Skeletal muscle satellite cell (primary cell): ENCODE data around the gene HNRNPDL. TPM values are rescaled to one million over a fixed set of nuclear protein-coding genes. Genes with fewer than 3 reads are reported as not detected.
"Not testable (repeated sequence)": the region's sequence is repeated elsewhere in the genome, so short reads cannot be mapped to it uniquely, and the experiment has no call there.

Experiments used
- H3K27me3 ChIP-seq: 2 replicates; pipeline ENCODE4 v1.7.0; 2013; ENCODE audit warnings: low read length; ENCODE audit not compliant: control insufficient read depth, insufficient read depth
- H3K36me3 ChIP-seq: 2 replicates; pipeline ENCODE4 v1.7.0; 2013; ENCODE audit warnings: mild to moderate bottlenecking, control low read depth, low read length; ENCODE audit not compliant: insufficient read depth
- H3K4me1 ChIP-seq: 2 replicates; pipeline ENCODE4 v1.7.0; 2013; ENCODE audit warnings: low read length; ENCODE audit not compliant: control insufficient read depth, insufficient read depth
- H3K4me2 ChIP-seq: 2 replicates; pipeline ENCODE4 v1.7.0; 2013; ENCODE audit warnings: mild to moderate bottlenecking, low read length
- H3K4me3 ChIP-seq: 2 replicates; pipeline ENCODE4 v1.7.0; 2013; ENCODE audit warnings: low read length
- H3K9ac ChIP-seq: 2 replicates; pipeline ENCODE4 v1.7.0; 2013; ENCODE audit warnings: mild to moderate bottlenecking, low read depth, low read length, moderate library complexity
- H3K9me3 ChIP-seq: replicated peaks from 2 replicates; pipeline ENCODE4 v1.7.0; 2013; ENCODE audit warnings: mild to moderate bottlenecking, control low read depth, low read length
- total RNA-seq: library from RNA; depleted of rRNA; stranded (reverse); fragments of >200 nt; gene quantifications from 2 replicates; pipeline ENCODE4 v1.2.3, GENCODE V29; 2012; rRNA removed

The HNRNPDL gene
- 112 and 130 TPM in 2 replicates for total RNA-seq

DNA sequence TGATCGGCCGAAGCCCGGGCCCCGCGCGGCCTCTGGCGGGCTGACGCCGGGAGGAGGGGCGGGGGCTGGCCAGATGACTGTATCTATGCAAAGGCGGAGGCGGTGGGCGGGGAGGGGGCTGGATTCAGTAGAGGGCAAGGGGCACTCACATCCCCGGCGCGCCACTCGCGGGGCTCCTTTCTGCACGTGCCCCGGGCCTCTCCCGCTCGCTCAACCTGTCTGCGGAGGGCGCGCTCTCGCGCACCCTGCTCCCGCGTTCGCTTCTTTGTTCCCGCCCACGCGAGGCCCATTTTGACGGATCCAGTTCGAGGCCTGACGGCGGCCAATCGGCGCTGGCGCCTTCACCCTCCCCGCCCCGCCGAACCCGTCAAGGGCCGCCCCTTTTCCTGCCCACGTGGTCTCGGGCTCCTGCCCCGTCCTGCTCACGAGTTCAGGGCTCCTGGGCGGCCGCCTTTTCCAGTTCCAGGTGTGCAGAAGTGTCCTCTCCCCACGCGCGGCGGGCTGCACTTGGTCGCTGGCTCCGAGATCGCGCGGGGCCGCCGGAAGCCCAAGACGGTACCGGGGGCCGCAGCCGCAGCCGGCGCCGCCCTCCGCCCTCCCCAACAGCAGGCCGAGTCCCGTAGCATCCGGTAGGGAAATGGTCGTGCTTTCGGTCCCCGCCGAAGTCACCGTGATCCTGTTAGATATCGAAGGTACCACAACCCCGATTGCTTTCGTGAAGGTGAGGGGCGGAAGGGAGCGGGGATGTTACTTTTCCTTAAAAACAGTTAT lies at the start of gene HNRNPDL, which contains the start of gene ENOPH1:
HNRNPDL (minus strand) TSS at position 270 of the 771 bp plus-strand sequence. CDS start 772 bp downstream, outside the sequence.
ENOPH1 (plus strand) TSS at position 398 of the 771 bp plus-strand sequence; CDS start at position 638, 240 bp downstream.
- Histone ChIP-seq H3K9ac (peak within 1 kb of the TSS; percentile 100), H3K4me3 (peak within 1 kb of the TSS; percentile 79), H3K4me2 (peak within 1 kb of the TSS; percentile 94), H3K9me3 (no peaks in the 10 kb centered on the region), H3K27me3 (no peaks in the 10 kb centered on the region), H3K36me3 (peaks cover 33% of the 10 kb centered on the region), H3K4me1 (peaks cover 19% of the 10 kb centered on the region)

DNA sequence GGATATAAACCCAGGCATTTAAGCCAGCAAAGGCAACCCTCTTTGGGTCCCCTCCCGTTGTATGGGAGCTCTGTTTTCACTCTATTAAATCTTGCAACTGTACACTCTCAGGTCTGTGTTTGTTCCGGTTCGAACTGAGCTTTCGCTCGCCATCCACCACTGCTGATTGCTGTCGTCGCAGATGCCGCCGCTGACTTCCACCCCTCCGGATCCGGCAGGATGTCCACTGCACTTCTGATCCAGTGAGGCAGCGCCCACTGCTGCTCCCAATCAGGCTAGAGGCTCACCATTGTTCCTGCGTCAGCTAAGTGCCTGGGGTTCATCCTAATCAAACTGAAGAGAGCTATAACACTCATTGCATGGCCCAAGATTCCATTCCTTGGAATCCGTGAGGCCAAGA lies 49.3 kb upstream of the HNRNPDL start:
- H3K4me3 ChIP-seq, result no peak overlapping the region
- no peak overlapping the region for H3K9ac ChIP-seq
- H3K4me2 ChIP-seq, result no peak overlapping the region
- no peaks in the 10 kb centered on the region for H3K27me3 ChIP-seq
- H3K36me3 ChIP-seq, result no peaks in the 10 kb centered on the region
- no peaks in the 10 kb centered on the region for H3K9me3 ChIP-seq
- H3K4me1 ChIP-seq, result no peaks in the 10 kb centered on the region

DNA sequence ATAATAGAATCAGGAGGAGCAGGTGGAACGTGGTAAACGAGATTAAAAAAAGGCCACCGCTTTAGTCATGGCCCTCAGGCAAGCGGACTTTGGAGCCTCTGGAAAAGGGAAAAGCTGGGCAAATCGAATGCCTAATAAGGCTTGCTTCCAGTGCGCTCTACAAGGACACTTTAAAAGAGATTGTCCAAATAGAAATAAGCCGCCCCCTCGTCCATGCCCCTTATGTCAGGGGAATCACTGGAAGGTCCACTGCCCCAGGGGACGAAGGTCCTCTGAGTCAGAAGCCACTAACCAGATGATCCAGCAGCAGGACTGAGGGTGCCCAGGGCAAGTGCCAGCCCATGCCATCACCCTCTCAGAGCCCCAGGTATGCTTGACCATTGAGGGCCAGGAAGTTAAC lies 47.2 kb upstream of the HNRNPDL start:
- not testable (repeated sequence) for H3K4me3 ChIP-seq, H3K9ac ChIP-seq, H3K4me1 ChIP-seq, H3K9me3 ChIP-seq, H3K27me3 ChIP-seq, H3K36me3 ChIP-seq, H3K4me2 ChIP-seq

DNA sequence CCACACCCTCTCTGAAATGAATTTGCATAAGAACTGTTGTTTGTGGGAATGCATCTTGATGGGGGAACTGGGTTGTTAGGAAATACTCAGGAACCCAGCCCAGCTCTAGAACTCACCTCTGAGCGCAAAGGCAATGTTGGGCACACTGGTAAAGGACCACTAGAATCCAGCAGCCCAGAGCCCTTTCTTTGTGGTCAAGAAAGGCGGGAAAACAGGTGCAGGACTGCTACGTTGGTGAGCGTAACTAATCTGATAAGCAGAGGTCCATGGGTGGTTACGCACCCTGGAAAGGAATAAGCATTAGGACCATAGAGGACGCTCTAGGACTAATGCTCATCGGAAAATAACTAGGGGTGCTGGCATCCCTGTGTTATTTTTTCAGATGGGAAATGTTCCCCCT lies 45.7 kb upstream of the HNRNPDL start:
- H3K36me3 ChIP-seq, H3K4me1 ChIP-seq, H3K9ac ChIP-seq, H3K4me2 ChIP-seq, H3K9me3 ChIP-seq, H3K4me3 ChIP-seq, H3K27me3 ChIP-seq: not testable (repeated sequence)

DNA sequence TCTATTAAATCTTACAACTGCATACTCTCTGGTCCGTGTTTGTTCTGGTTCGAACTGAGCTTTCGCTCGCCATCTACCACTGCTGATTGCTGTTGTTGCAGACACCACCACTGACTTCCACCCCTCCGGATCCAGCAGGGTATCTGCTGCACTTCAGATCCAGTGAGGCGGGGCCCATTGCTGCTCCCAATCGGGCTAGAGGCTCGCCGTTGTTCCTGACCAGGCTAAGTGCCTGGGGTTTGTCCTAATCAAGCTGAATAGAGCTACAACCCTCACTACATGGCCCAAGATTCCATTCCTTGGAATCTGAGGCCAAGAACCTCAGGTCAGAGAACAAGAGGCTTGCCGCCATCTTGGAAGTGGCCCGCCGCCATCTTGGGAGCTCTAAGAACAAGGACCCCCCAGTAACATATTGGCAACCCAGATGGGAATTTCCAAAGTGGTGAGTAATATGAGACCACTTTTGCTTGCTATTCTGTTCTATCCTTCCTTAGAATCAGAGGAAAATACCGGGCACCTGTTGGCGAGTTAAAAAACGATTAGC lies 43.4 kb upstream of the HNRNPDL start:
- Histone ChIP-seq H3K4me1 (peaks cover 4% of the 10 kb centered on the region), H3K4me3 (no peak overlapping the region), H3K27me3 (no peaks in the 10 kb centered on the region), H3K36me3 (no peaks in the 10 kb centered on the region), H3K4me2 (no peak overlapping the region), H3K9me3 (no peaks in the 10 kb centered on the region), H3K9ac (no peak overlapping the region)

DNA sequence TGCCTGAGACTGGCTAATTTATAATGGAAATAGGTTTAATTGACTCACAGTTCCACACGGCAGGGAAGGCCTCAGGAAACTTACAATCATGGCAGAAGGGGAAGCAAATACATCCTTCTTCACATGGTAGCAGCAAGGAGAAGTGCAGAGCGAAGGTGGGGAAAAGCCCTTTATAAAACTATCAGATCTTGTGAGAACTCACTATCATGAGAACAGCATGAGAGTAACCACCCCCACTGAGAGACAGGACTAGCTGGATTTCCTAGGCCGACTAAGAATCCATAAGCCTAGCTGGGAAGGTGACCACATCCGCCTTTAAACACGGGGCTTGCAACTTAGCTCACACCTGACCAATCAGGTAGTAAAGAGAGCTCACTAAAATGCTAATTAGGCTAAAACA lies 42.8 kb upstream of the HNRNPDL start:
- H3K27me3 ChIP-seq, H3K4me2 ChIP-seq, H3K4me3 ChIP-seq, H3K4me1 ChIP-seq, H3K9me3 ChIP-seq, H3K9ac ChIP-seq, H3K36me3 ChIP-seq: not testable (repeated sequence)

DNA sequence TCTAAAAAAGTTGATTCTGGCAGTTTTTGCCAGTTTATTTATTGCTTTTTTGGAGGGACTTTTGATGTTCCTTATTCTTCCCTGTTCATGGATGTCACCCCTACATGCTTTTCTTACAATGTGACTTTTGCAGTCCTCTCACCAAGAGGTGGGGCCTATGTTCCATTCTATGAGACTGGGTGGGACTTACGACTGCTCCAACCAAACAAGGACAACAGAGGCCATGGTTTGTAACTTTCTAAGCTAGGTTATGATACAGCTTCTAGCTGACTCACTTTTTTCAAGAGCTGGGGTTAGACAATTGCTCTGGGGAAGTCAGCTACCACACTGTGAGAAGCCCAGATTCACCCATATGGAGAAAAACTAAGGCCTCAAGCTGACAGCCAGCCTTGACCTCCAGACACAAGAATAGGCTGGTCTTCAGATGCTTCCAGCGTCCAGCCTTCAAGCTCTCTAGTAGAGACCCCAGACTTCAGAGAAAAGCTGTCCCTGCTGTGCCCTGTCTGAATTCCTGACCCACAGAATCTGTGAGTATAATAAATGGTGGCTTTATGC lies 39.6 kb upstream of the HNRNPDL start:
- H3K4me3 ChIP-seq, result no peak overlapping the region
- H3K9me3 ChIP-seq, result no peaks in the 10 kb centered on the region

DNA sequence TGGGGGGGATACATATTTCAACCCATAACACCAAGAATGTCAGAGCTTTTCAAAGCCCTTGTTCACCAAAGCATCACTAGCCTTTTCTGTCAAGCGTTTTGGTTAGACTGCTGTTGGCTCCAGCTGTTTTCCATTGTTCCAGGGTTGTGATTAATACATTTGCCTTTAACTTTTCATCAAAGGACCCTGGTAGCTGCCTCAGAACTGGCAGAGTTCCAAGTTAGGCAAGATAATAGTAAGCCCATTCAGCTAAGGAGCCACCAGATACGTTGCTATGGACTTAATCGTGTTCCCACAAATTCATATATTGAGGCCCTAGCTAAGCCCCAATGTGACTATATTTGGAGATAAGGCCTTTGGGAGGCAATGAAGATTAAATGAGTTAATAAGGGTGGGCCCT lies 37.2 kb upstream of the HNRNPDL start:
- Histone ChIP-seq H3K4me2 (no peak overlapping the region), H3K36me3 (peaks cover 12% of the 10 kb centered on the region), H3K4me1 (peaks cover 4% of the 10 kb centered on the region), H3K27me3 (no peaks in the 10 kb centered on the region), H3K9me3 (no peaks in the 10 kb centered on the region), H3K4me3 (no peak overlapping the region), H3K9ac (no peak overlapping the region)

More for the DNA sequence above, 39.6 kb upstream of the HNRNPDL start:
- no peaks in the 10 kb centered on the region for H3K27me3 ChIP-seq
- H3K4me1 ChIP-seq, result peaks cover 4% of the 10 kb centered on the region
- H3K4me2 ChIP-seq, result no peak overlapping the region
- H3K9ac ChIP-seq, result no peak overlapping the region
- no peaks in the 10 kb centered on the region for H3K36me3 ChIP-seq

DNA sequence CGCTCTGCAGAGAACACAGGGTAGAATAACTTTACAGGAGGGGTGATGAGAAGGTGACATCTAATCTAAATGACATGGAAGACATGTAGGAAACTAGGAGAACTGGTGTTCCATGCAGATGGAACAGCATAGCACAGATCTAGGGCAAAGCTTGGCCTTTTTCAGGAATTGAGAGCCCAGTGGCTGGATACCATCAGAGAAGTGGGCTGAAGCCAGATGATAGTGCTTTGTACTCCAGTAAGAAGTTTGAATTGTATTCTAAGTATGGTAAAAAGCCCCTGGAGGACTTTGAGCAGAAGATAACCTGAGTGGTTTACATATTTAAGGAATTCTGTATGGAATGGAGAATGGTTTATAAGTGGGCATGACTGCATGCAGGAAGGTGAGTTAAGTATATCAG lies 33.0 kb upstream of the HNRNPDL start:
- H3K27me3 ChIP-seq, result no peaks in the 10 kb centered on the region
- peaks cover 33% of the 10 kb centered on the region for H3K36me3 ChIP-seq
- H3K9me3 ChIP-seq, result no peaks in the 10 kb centered on the region
- H3K4me2 ChIP-seq, result no peak overlapping the region
- no peaks in the 10 kb centered on the region for H3K4me1 ChIP-seq
- H3K9ac ChIP-seq, result no peak overlapping the region
- no peak overlapping the region for H3K4me3 ChIP-seq

DNA sequence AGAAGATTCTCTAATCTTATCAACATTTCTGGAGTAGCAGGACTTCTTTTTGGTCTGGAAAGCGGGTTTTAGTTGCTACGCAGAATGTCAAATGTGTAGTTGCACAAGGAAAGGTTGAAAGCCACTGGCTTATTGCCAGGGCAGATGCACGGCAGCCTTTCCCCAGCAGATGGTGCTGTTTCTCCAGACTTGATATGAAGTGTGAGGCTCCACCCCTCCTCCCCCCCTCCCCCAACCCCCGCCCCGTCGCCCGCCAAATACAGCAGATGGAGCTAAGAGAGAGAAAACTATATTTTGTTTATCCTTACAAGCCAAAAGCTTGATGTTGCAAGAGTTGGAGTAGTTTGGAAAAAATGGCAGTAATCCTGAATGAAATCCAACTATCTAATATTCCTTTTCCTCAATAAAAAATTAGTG lies 32.2 kb upstream of the HNRNPDL start:
- H3K4me3 ChIP-seq, result no peak overlapping the region
- H3K9me3 ChIP-seq, result no peaks in the 10 kb centered on the region
- H3K4me1 ChIP-seq, result no peaks in the 10 kb centered on the region
- H3K9ac ChIP-seq, result no peak overlapping the region
- no peaks in the 10 kb centered on the region for H3K27me3 ChIP-seq
- peaks cover 35% of the 10 kb centered on the region for H3K36me3 ChIP-seq
- peak overlapping the region; percentile 26 for H3K4me2 ChIP-seq

DNA sequence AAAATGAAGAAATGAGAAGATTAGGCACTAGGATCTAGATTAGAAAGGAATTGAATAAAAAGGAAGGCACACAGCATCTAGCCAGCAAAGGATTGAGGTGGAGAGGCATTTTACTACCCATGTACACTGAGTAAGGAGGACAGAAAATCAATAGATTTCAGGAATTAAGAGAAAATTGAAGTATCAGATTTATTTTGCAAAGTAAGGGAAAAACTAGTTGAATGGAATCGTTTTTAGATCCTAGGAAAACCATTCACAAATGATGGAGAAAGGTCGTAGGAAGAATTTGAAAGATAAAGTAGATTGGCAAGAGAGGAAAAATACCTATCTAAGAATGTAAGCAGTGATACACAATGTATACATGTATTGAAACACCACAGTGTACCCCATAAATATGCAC lies 31.4 kb upstream of the HNRNPDL start:
- H3K27me3 ChIP-seq, result no peaks in the 10 kb centered on the region
- H3K9me3 ChIP-seq, result no peaks in the 10 kb centered on the region
- no peak overlapping the region for H3K4me2 ChIP-seq
- no peaks in the 10 kb centered on the region for H3K4me1 ChIP-seq
- H3K4me3 ChIP-seq, result no peak overlapping the region
- H3K36me3 ChIP-seq, result peaks cover 42% of the 10 kb centered on the region
- H3K9ac ChIP-seq, result no peak overlapping the region
